Nephron progenitor cell (in vitro differentiated cells): Measurements from ENCODE around the gene ABCA2.

Experiments used
- DNase-seq: peaks from one replicate; pipeline ENCODE4 v3.0.0; 2021
- H3K27ac Mint-ChIP-seq: 2 replicates; pipeline ENCODE4 v1.8.0; 2021; ENCODE audit warnings: mild to moderate bottlenecking, moderate library complexity, mixed read lengths
- H3K27me3 Mint-ChIP-seq: 2 replicates; pipeline ENCODE4 v1.8.0; 2021; ENCODE audit warnings: mild to moderate bottlenecking, low read depth, mixed read lengths; ENCODE audit not compliant: poor library complexity
- H3K36me3 Mint-ChIP-seq: 2 replicates; pipeline ENCODE4 v1.8.0; 2021; ENCODE audit warnings: low read depth, mixed read lengths
- H3K4me1 Mint-ChIP-seq: 2 replicates; pipeline ENCODE4 v1.8.0; 2021; ENCODE audit warnings: mixed read lengths
- H3K4me3 Mint-ChIP-seq: 2 replicates; pipeline ENCODE4 v1.8.0; 2021; ENCODE audit warnings: mild to moderate bottlenecking, moderate library complexity, mixed read lengths
- H3K9me3 Mint-ChIP-seq: 2 replicates; pipeline ENCODE4 v1.8.0; 2021; ENCODE audit warnings: mild to moderate bottlenecking, moderate library complexity, mixed read lengths
- CTCF ChIP-seq: fragments of 200-600 bp; sonication (generic); IDR thresholded peaks from 2 replicates; pipeline ENCODE4 v1.5.0; 2021; ENCODE audit warnings: antibody characterized with exemption

The ABCA2 gene

GRCh38 chr9:137048655-137049543 lies 20.9 kb upstream of the ABCA2 start:
- no peaks in the 10 kb centered on the region for H3K36me3 Mint-ChIP-seq
- peaks cover 93% of the 10 kb centered on the region for H3K27me3 Mint-ChIP-seq
- DNase-seq: no peak

GRCh38 chr9:137046088-137046787 lies 18.2 kb upstream of the ABCA2 start, which contains the start of gene NPDC1:
TSS of gene NPDC1 (minus strand) at chr9:137046177. CDS start at chr9:137045989, 188 bp downstream.
- H3K9me3 Mint-ChIP-seq: no peaks in the 10 kb centered on the region
- TF ChIP-seq CTCF: peak; percentile 87
- H3K4me1 Mint-ChIP-seq: no peaks in the 10 kb centered on the region
- peak; percentile 94 for DNase-seq
- peaks cover 82% of the 10 kb centered on the region for H3K27me3 Mint-ChIP-seq
- H3K4me3 Mint-ChIP-seq: peak within 1 kb of the TSS; percentile 68
- H3K36me3 Mint-ChIP-seq: no peaks in the 10 kb centered on the region
- H3K27ac Mint-ChIP-seq: no peak within 1 kb of the TSS

More at GRCh38 chr9:137048655-137049543, 20.9 kb upstream of the ABCA2 start:
- no peaks in the 10 kb centered on the region for H3K9me3 Mint-ChIP-seq
- H3K27ac Mint-ChIP-seq: no peak overlapping the region
- TF ChIP-seq CTCF: no peak
- H3K4me3 Mint-ChIP-seq: no peak overlapping the region
- no peaks in the 10 kb centered on the region for H3K4me1 Mint-ChIP-seq

- H3K4me1 Mint-ChIP-seq: no peaks in the 10 kb centered on the region
- H3K27me3 Mint-ChIP-seq: peaks cover 74% of the 10 kb centered on the region
- peak; percentile 61 for DNase-seq
- H3K4me3 Mint-ChIP-seq: peak overlapping the region; percentile 68
- TF ChIP-seq CTCF: no peak
- H3K9me3 Mint-ChIP-seq: no peaks in the 10 kb centered on the region
- no peak overlapping the region for H3K27ac Mint-ChIP-seq
- H3K36me3 Mint-ChIP-seq: no peaks in the 10 kb centered on the region
Observed at GRCh38 chr9:137045294-137046087, 17.5 kb upstream of the ABCA2 start.

GRCh38 chr9:137044502-137045177 lies 16.6 kb upstream of the ABCA2 start:
- H3K36me3 Mint-ChIP-seq: no peaks in the 10 kb centered on the region
- H3K9me3 Mint-ChIP-seq: no peaks in the 10 kb centered on the region
- no peaks in the 10 kb centered on the region for H3K4me1 Mint-ChIP-seq
- peak overlapping the region; percentile 59 for H3K4me3 Mint-ChIP-seq
- H3K27ac Mint-ChIP-seq: no peak overlapping the region
- no peak for TF ChIP-seq CTCF
- peaks cover 66% of the 10 kb centered on the region for H3K27me3 Mint-ChIP-seq
- no peak for DNase-seq

- peaks cover 60% of the 10 kb centered on the region for H3K27me3 Mint-ChIP-seq
- H3K27ac Mint-ChIP-seq: no peak overlapping the region
- DNase-seq: no peak
- H3K9me3 Mint-ChIP-seq: no peaks in the 10 kb centered on the region
- no peak for TF ChIP-seq CTCF
- H3K4me1 Mint-ChIP-seq: no peaks in the 10 kb centered on the region
- no peak overlapping the region for H3K4me3 Mint-ChIP-seq
- H3K36me3 Mint-ChIP-seq: no peaks in the 10 kb centered on the region
Observed at GRCh38 chr9:137044037-137044436, 16.0 kb upstream of the ABCA2 start.
